ENCODE results near the gene IL12RB1. TPM values are rescaled to one million over a fixed set of nuclear protein-coding genes. Genes with fewer than 3 reads are reported as not detected.
"Not testable (repeated sequence)": the region's sequence is repeated elsewhere in the genome, so short reads cannot be mapped to it uniquely, and the experiment has no call there.

The IL12RB1 gene
- total RNA-seq, 2 experiments from 2014 or later, result 66.1 to 70.6 TPM

DNA sequence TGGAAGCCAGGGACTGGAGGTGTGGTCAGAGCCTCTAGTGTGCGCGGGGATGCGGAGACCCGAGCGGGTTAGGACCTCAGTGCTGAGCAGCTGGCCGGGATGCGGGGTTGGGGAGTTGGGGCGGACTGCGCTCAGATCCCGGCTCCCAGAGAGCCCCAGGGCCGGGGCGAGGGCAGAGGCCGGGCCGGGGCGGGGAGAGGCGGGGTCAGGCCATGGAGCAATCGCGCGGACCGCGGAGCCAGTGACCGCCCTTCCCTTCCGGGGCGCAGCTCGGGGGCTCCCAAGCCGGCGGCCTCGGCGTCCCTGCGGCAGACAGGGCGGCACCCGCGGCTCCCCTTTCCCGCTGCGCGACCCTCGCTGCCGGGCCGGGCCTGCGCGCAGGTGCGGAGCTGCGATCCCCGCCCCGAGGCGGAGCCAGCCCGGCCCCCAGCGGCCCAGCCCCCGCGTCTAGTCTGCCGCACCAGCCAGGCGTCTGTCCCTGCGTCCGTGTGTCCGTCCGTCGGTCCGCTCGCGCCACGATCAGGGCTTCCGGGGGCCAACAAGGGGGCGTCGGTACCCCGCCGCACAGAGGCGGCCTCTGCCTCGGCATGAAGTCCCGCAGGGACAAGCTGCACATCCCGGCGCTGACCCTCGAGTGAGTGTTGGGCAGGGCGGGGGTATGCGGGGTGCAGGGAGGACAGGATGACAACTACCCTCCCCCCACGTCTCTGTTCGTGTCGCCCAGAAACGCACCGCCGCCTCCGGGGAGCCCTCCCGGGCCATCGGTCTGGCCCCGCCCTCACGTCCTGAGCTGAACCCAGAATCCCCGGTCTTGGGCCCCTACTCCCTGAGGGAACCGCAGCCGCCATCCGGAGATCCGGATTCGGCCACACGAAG lies 23.2 kb upstream of the IL12RB1 start:
- POLR2A ChIA-PET, result interaction anchor here (0.5 to 2.8 kb wide), 6 partner anchors 12 to 102 kb away, joined by 3 to 10 read pairs (median 6); partner anchors contain the start of genes ARRDC2, IL12RB1 and MAST3

DNA sequence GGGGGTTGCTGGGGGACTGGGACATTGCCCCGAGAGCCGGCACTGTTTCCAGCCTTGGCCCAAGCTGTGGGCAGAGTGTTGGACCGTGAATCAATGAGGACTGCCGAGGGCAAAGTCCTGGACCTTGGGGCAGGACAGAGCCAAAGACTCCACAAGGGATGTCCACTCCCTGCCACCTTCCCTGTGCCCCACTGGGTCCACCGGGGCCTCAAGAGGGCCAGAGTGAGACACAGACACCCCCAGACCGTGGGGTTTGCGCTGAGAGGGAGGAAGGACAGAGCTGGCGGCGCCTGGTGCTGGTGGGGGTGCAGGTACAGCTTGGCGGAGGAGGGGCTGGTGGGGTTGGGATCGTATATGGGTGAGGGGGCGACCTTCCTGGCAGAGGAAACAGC lies 22.6 kb upstream of the IL12RB1 start:
- no peak for DNase-seq
- Mint-ChIP-seq H3K36me3 (ENCODE audit: low read depth) (no peaks in the 10 kb centered on the region), H3K9me3 (no peaks in the 10 kb centered on the region), H3K4me1 (peaks cover 31% of the 10 kb centered on the region), H3K27me3 (peaks cover 7% of the 10 kb centered on the region), H3K4me3 (peak overlapping the region; percentile 67), H3K27ac (no peak overlapping the region)
- ChIA-PET POLR2A (interaction anchor here (1.2 to 2.8 kb wide), 5 partner anchors 12 to 58 kb away, joined by 4 to 10 read pairs (median 7); partner anchors contain the start of genes IL12RB1 and MAST3), CTCF (interaction anchor here (0.6 to 5.3 kb wide), 7 partner anchors 9 to 660 kb away, joined by 3 to 24 read pairs (median 3); no protein-coding TSS in a partner anchor)

More for the DNA sequence above, 23.2 kb upstream of the IL12RB1 start:
- Mint-ChIP-seq H3K36me3 (ENCODE audit: low read depth) (no peaks in the 10 kb centered on the region), H3K27ac (no peak overlapping the region), H3K4me1 (peaks cover 26% of the 10 kb centered on the region), H3K9me3 (no peaks in the 10 kb centered on the region), H3K4me3 (peak overlapping the region; percentile 69), H3K27me3 (peaks cover 6% of the 10 kb centered on the region)
- CTCF ChIA-PET, result interaction anchor here (0.6 to 5.3 kb wide), 9 partner anchors 8 to 661 kb away, joined by 3 to 24 read pairs (median 5); partner anchors contain the start of gene MAST3
- peak; percentile 57 for DNase-seq

DNA sequence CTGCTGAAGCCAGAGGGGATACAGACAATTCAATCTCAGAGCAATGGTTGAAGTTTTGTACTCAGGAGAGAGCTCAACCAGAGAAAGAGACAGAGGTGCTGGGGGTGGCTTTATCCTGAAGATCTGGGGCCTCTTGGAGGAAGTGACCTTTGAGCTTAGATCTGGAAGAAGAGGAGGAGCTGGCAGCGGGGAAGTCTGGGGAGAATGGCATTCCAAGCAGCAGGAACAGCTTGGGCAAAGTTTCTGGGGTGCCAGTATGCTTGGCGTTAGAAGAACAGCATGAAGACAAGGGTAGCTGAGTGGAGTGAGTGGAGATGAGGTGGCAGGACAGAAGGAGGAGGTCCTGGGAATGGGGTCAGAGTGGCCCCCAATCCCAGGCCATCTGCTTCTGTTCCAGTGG lies 22.2 kb upstream of the IL12RB1 start:
- Mint-ChIP-seq H3K36me3 (ENCODE audit: low read depth) (no peaks in the 10 kb centered on the region), H3K4me3 (peak overlapping the region; percentile 67), H3K27ac (no peak overlapping the region), H3K4me1 (peaks cover 33% of the 10 kb centered on the region), H3K27me3 (peaks cover 7% of the 10 kb centered on the region), H3K9me3 (no peaks in the 10 kb centered on the region)
- no peak for DNase-seq
- CTCF ChIA-PET, result interaction anchor here (1.2 to 5.3 kb wide), 5 partner anchors 9 to 303 kb away, joined by 3 to 24 read pairs (median 3); no protein-coding TSS in a partner anchor
- POLR2A ChIA-PET, result interaction anchor here (2.3 to 2.8 kb wide), 3 partner anchors 11 to 23 kb away, joined by 7 to 10 read pairs (median 8); partner anchors contain the start of genes IL12RB1 and MAST3

DNA sequence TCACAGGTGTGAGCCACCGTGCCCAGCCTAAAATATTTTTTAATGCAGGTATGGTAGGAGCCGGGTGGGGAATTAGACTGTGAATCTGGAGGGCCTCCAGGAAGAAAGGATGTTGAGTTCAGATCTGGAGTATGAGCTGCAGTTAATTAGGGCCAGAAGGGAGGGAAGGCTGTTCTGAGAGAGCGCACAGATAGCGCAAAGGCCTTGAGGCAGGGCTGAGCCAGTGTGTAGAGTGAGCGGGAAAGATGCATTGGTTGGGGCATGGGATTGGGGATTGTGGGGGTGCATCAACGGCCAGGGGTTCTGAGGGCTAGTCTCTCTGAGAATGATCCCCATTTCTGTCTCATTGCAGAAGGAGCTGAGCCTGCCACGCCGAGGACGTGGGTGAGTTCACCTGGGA lies 20.5 kb upstream of the IL12RB1 start:
- H3K4me1 Mint-ChIP-seq, result peaks cover 30% of the 10 kb centered on the region
- no peak overlapping the region for H3K27ac Mint-ChIP-seq
- no peak overlapping the region for H3K4me3 Mint-ChIP-seq
- no peaks in the 10 kb centered on the region for H3K9me3 Mint-ChIP-seq
- POLR2A ChIA-PET, result interaction anchor here (1.3 kb wide), 1 partner anchor 12 kb away, joined by 3 read pairs; no protein-coding TSS in a partner anchor
- H3K36me3 Mint-ChIP-seq (ENCODE audit: low read depth), result no peaks in the 10 kb centered on the region
- CTCF ChIA-PET, result interaction anchor here (5.3 kb wide), 1 partner anchor 16 kb away, joined by 24 read pairs; no protein-coding TSS in a partner anchor
- DNase-seq, result no peak
- H3K27me3 Mint-ChIP-seq, result peaks cover 7% of the 10 kb centered on the region

DNA sequence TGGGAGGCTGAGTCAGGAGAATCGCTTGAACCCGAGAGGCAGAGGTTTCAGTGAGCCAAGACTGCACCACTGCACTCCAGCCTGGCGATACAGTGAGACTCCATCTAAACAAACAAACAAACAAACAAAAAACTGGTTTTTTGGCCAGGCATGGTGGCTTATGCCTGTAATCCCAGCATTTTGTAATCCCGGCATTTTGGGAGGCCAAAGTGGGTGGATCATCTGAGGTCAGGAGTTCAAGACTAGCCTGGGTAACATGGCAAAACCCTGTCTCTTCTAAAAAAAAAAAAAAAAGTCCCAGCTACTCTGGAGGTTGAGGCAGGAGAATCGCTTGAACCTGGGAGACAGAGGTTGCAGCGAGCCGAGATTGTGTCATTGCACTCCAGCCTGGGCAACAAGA lies 18.5 kb upstream of the IL12RB1 start:
- H3K27me3 Mint-ChIP-seq; DNase-seq; H3K27ac Mint-ChIP-seq; H3K36me3 Mint-ChIP-seq (ENCODE audit: low read depth); POLR2A ChIA-PET; H3K4me3 Mint-ChIP-seq; H3K9me3 Mint-ChIP-seq: not testable (repeated sequence)
- H3K4me1 Mint-ChIP-seq, result peaks cover 21% of the 10 kb centered on the region
- CTCF ChIA-PET, result interaction anchor here (1.4 kb wide), 2 partner anchors 8 to 14 kb away, joined by 3 to 6 read pairs; no protein-coding TSS in a partner anchor

DNA sequence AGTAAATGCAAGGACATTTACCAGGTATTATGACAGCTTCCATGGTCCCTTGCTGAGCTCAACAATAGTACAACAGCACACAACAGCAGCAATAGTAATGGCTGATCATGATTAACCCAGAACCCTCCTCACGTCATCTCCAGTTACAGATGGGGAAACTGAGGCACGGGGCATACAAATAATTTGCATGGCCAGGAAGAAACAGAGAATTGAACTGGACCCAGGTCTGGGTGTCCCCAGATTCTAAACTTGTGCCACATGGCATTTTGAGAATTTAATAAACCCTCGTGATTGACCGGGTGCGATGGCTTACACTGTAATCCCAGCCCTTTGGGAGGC lies 18.0 kb upstream of the IL12RB1 start:
- peaks cover 7% of the 10 kb centered on the region for H3K27me3 Mint-ChIP-seq
- ChIA-PET CTCF (interaction anchor here (1.4 kb wide), 2 partner anchors 8 to 13 kb away, joined by 3 to 6 read pairs; no protein-coding TSS in a partner anchor), POLR2A (interaction anchor here (0.7 to 1.0 kb wide), 2 partner anchors 18 to 53 kb away, joined by 3 read pairs; partner anchors contain the start of gene IL12RB1)
- peaks cover 22% of the 10 kb centered on the region for H3K4me1 Mint-ChIP-seq
- no peak for DNase-seq
- H3K27ac Mint-ChIP-seq, result no peak overlapping the region
- H3K9me3 Mint-ChIP-seq, result no peaks in the 10 kb centered on the region
- H3K4me3 Mint-ChIP-seq, result peak overlapping the region; percentile 51
- H3K36me3 Mint-ChIP-seq (ENCODE audit: low read depth), result no peaks in the 10 kb centered on the region

DNA sequence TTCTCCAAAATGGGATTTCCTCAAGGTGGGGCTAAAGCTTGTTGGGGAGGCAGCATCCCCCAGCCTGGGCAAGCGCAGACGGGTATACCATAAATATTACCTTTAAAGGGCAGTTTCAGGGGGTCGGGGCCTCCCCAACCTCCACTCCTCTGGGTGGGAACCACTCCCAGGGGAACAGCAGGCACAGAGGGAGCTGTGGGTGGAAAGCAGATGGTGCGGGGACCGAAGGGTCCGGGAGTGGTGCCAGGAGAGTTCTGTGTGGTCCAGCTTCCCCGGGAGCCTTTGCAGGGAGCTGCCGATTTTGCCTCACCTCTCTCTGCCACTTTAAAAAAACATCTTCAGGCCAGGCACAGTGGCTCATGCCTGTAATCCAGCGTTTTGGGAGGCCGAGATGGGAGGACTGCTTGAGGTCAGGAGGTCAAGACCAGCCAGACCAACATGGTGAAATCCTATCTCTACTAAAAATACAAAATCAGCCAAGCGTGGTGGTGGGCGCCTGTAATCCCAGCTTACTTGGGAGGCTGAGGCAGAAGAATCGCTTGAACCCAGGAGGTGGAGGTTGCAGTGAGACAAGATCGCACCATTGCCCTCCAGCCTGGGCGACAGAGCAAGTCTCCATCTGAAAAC lies 16.3 kb upstream of the IL12RB1 start:
- Mint-ChIP-seq H3K36me3 (ENCODE audit: low read depth) (no peaks in the 10 kb centered on the region), H3K9me3 (no peaks in the 10 kb centered on the region), H3K27ac (no peak overlapping the region), H3K27me3 (peaks cover 9% of the 10 kb centered on the region), H3K4me1 (peaks cover 30% of the 10 kb centered on the region), H3K4me3 (no peak overlapping the region)
- DNase-seq, result no peak
- ChIA-PET CTCF (interaction anchor here (1.5 kb wide), 1 partner anchor 10 kb away, joined by 3 read pairs; no protein-coding TSS in a partner anchor), POLR2A (interaction anchor here (1.5 kb wide), 1 partner anchor 12 kb away, joined by 3 read pairs; no protein-coding TSS in a partner anchor)

DNA sequence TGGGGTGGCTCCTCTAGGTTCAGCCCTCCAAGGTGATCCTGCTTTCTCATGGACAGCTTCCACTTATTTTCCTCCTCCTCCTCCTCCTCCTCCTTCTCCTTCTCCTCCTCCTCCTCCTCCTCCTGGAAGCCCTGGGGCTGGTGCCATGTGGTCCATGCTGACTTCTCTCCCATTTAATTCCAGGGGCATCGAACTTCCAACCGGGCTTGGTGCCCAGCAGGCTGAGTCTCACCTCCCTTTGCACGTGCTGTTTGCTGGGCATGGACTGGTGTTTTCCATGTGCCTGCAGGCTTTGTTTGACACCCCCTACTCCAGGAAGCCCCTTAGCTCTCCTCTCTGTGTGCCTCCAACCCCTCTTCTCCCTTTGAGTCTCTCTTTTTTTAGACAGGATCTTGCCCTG lies 14.5 kb upstream of the IL12RB1 start:
- H3K27ac Mint-ChIP-seq, result no peak overlapping the region
- peaks cover 9% of the 10 kb centered on the region for H3K27me3 Mint-ChIP-seq
- no peak overlapping the region for H3K4me3 Mint-ChIP-seq
- no peaks in the 10 kb centered on the region for H3K36me3 Mint-ChIP-seq (ENCODE audit: low read depth)
- ChIA-PET CTCF (no interaction called here), POLR2A (interaction anchor here (1.2 kb wide), 1 partner anchor 12 kb away, joined by 3 read pairs; no protein-coding TSS in a partner anchor)
- H3K9me3 Mint-ChIP-seq, result no peaks in the 10 kb centered on the region
- DNase-seq, result no peak
- peaks cover 36% of the 10 kb centered on the region for H3K4me1 Mint-ChIP-seq

DNA sequence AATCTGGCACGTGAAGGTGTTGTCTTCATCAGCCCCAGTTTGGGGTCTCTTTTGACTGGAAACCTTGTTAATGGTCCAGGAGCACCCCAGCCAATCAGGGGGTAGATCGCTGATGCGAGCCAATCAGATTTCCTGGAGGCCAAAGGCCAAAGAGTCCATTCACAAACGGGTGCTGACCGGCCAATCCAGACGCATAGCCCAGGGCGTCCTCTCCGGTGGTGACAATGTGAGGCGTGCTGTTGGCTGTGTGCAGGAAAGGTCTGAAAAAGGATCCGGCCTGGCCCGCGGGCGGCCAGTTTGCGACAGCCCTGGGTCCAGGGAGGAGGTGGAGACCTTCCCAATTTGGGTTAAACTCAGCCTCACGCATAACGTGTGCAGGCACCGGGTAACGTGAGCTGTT lies 14.0 kb upstream of the IL12RB1 start:
- H3K36me3 Mint-ChIP-seq (ENCODE audit: low read depth), result no peaks in the 10 kb centered on the region
- H3K9me3 Mint-ChIP-seq, result no peaks in the 10 kb centered on the region
- H3K27ac Mint-ChIP-seq, result no peak overlapping the region
- ChIA-PET CTCF (no interaction called here), POLR2A (no interaction called here)
- DNase-seq, result no peak
- peaks cover 9% of the 10 kb centered on the region for H3K27me3 Mint-ChIP-seq
- peaks cover 39% of the 10 kb centered on the region for H3K4me1 Mint-ChIP-seq
- H3K4me3 Mint-ChIP-seq, result no peak overlapping the region

DNA sequence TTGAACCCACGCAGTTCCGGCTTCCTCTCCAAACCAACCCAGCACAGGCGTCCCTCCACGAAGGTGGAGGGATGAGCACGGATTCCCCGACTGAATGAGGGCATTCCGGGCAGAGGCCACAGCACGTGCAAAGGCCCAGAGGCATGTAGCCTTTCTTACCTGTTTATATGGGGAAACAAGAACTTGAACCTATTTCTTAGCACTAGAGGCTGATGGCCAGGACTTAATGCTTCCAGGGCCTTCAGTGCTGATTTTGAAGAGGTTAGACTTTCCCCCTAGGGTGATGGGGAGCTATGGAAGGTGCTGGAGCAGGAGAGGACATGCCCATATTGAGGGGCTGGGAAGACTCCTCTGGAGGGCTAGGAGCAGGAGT lies 12.9 kb upstream of the IL12RB1 start:
- ChIA-PET POLR2A (no interaction called here), CTCF (interaction anchor here (0.8 to 1.0 kb wide), 3 partner anchors 12 to 36 kb away, joined by 3 to 4 read pairs (median 3); no protein-coding TSS in a partner anchor)
- Mint-ChIP-seq H3K4me3 (peak overlapping the region; percentile 79), H3K4me1 (peaks cover 38% of the 10 kb centered on the region), H3K27me3 (peaks cover 7% of the 10 kb centered on the region), H3K9me3 (no peaks in the 10 kb centered on the region), H3K27ac (no peak overlapping the region), H3K36me3 (ENCODE audit: low read depth) (no peaks in the 10 kb centered on the region)
- no peak for DNase-seq

DNA sequence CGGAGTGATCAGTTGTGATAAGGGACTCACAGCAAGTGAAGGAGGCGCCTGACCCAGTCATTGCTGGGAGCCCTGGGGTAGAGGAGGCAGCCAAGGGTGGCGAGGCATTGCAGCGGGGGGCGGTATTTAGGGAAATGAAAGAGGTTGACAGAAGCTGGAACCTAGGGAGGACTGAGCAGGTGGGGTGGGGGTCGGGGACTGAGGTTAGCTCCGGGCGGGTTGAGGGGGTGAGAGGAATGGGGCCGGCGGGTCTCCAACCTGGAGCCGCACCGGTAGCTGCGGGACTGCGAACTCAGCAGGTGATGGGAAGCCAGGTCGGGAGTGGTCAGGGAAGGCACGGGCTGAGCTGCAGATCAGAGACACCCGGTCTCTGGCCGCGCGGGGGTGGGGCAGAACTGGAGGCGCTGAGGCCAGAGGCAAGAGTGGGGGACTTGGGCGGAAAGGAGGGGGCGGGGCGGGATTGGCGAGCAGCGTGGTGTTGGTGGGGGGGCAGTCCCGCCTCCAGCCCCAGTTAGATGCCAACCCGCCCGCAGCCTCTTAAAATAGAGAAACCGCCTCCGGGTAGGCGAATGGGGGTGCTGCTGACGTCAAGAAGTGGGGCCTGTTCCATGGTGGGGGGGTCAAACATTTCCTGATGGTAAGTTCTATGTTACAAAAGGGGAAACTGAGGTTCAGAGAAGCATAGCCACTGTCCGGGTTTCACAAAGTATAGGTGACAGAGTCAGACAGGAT lies 12.3 kb upstream of the IL12RB1 start:
- H3K27ac Mint-ChIP-seq, result no peak overlapping the region
- H3K4me3 Mint-ChIP-seq, result peak overlapping the region; percentile 79
- no peaks in the 10 kb centered on the region for H3K9me3 Mint-ChIP-seq
- DNase-seq, result peak; percentile 34
- ChIA-PET POLR2A (interaction anchor here (1.7 to 2.3 kb wide), 2 partner anchors 11 to 19 kb away, joined by 5 to 23 read pairs; partner anchors contain the start of gene IL12RB1), CTCF (interaction anchor here (0.5 to 1.0 kb wide), 5 partner anchors 12 to 80 kb away, joined by 3 to 4 read pairs (median 3); no protein-coding TSS in a partner anchor)
- H3K27me3 Mint-ChIP-seq, result peaks cover 7% of the 10 kb centered on the region
- H3K36me3 Mint-ChIP-seq (ENCODE audit: low read depth), result no peaks in the 10 kb centered on the region
- peaks cover 34% of the 10 kb centered on the region for H3K4me1 Mint-ChIP-seq

Data from activated CD4-positive, alpha-beta memory T cell treated with anti-CD3 and anti-CD28 coated beads, Interleukin-2, amount 10 ng/mL, durations not matched to agents 7 days and 5 days (primary cell).